ENCODE results near the gene SYNGR3. TPM values are rescaled to one million over a fixed set of nuclear protein-coding genes. Genes with fewer than 3 reads are reported as not detected.
"Not testable (repeated sequence)": the region's sequence is repeated elsewhere in the genome, so short reads cannot be mapped to it uniquely, and the experiment has no call there.

The SYNGR3 gene
- polyA plus RNA-seq, 1 donor from 2014 or later, result 61.0 TPM

- no peak overlapping the region for H3K4me2 ChIP-seq (ENCODE audit: low read length)
- TF ChIP-seq POLR2AphosphoS5 (IDR thresholded peaks at IDR 0.05) (no peak), REST (IDR thresholded peaks at IDR 0.05; ENCODE audit: borderline replicate concordance) (no peak), EP300 (conservative IDR thresholded peaks at IDR 0.05; ENCODE audit: poor library complexity, severe bottlenecking) (no peak), RAD21 (conservative IDR thresholded peaks at IDR 0.05) (no peak), EZH2 (IDR thresholded peaks at IDR 0.05; ENCODE audit: borderline replicate concordance, insufficient read depth, low read length, poor library complexity, severe bottlenecking) (no peak), SMC3 (conservative IDR thresholded peaks at IDR 0.05; ENCODE audit: poor library complexity) (no peak), MXI1 (conservative IDR thresholded peaks at IDR 0.05; ENCODE audit: poor library complexity, severe bottlenecking) (no peak), CTCF (IDR thresholded peaks at IDR 0.05; ENCODE audit: poor library complexity, severe bottlenecking) (no peak), TAF1 (IDR thresholded peaks at IDR 0.05; ENCODE audit: low read depth) (no peak)
- no peaks in the 10 kb centered on the region for H3K27me3 ChIP-seq (ENCODE audit: insufficient read depth, low read depth, low read length)
- H3F3A ChIP-seq (ENCODE audit: insufficient read depth, low read length, poor library complexity, severe bottlenecking), result no peaks in the 10 kb centered on the region
- no peak overlapping the region for H2AFZ ChIP-seq (ENCODE audit: low read depth, low read length)
- H4K20me1 ChIP-seq (ENCODE audit: insufficient read depth), result no peaks in the 10 kb centered on the region
- H3K4me3 ChIP-seq (ENCODE audit: low read length), result no peak overlapping the region
- no peak overlapping the region for H3K27ac ChIP-seq (ENCODE audit: low read length)
- no peak overlapping the region for H3K9ac ChIP-seq (ENCODE audit: low read length)
- no peaks in the 10 kb centered on the region for H3K79me2 ChIP-seq (replicated peaks; ENCODE audit: insufficient read depth, low read length)
- no peaks in the 10 kb centered on the region for H3K36me3 ChIP-seq (ENCODE audit: insufficient read depth, low read length)
- no peaks in the 10 kb centered on the region for H3K9me2 ChIP-seq (ENCODE audit: insufficient read depth, low read length)
- no peaks in the 10 kb centered on the region for H3K9me3 ChIP-seq (ENCODE audit: low read length)
Observed at GRCh38 chr16:1953734-1954133, 36.0 kb upstream of the SYNGR3 start.

GRCh38 chr16:1957434-1958142, 32.2 kb upstream of the SYNGR3 start:
- H2AFZ ChIP-seq (ENCODE audit: low read depth, low read length); H3F3A ChIP-seq (ENCODE audit: insufficient read depth, low read length, poor library complexity, severe bottlenecking); H4K20me1 ChIP-seq (ENCODE audit: insufficient read depth); H3K27ac ChIP-seq (ENCODE audit: low read length); H3K4me3 ChIP-seq (ENCODE audit: low read length); H3K9me3 ChIP-seq (ENCODE audit: low read length); H3K4me2 ChIP-seq (ENCODE audit: low read length); H3K36me3 ChIP-seq (ENCODE audit: insufficient read depth, low read length); H3K27me3 ChIP-seq (ENCODE audit: insufficient read depth, low read depth, low read length); H3K9me2 ChIP-seq (ENCODE audit: insufficient read depth, low read length); H3K79me2 ChIP-seq (replicated peaks; ENCODE audit: insufficient read depth, low read length); H3K9ac ChIP-seq (ENCODE audit: low read length): not testable (repeated sequence)

- not testable (repeated sequence) for H3K4me3 ChIP-seq (ENCODE audit: low read length); H3K27ac ChIP-seq (ENCODE audit: low read length); H3K27me3 ChIP-seq (ENCODE audit: insufficient read depth, low read depth, low read length); H3K79me2 ChIP-seq (replicated peaks; ENCODE audit: insufficient read depth, low read length); H3K9me2 ChIP-seq (ENCODE audit: insufficient read depth, low read length); H2AFZ ChIP-seq (ENCODE audit: low read depth, low read length); H3K4me2 ChIP-seq (ENCODE audit: low read length); H3F3A ChIP-seq (ENCODE audit: insufficient read depth, low read length, poor library complexity, severe bottlenecking); H3K36me3 ChIP-seq (ENCODE audit: insufficient read depth, low read length); H3K9me3 ChIP-seq (ENCODE audit: low read length); H4K20me1 ChIP-seq (ENCODE audit: insufficient read depth); H3K9ac ChIP-seq (ENCODE audit: low read length)
Observed at GRCh38 chr16:1958143-1958491, 31.7 kb upstream of the SYNGR3 start.
